Heart left ventricle (tissue), 13 donors: ENCODE results near the gene LAMC3.

ENCODE experiments used
- POLR2A ChIP-seq, 2 donors: fragments of 450-650 bp; IDR thresholded peaks; one replicate each; pipeline ENCODE4 v1.6.1; 2017; ENCODE audit warnings: antibody characterized with exemption in 2 of 2, mild to moderate bottlenecking in 2 of 2, moderate library complexity in 2 of 2
- TF ChIP-seq, protein P1 (sequence below), 12 donors: fragments of 200-600 bp; sonication (generic) in 4 of 12; IDR thresholded peaks; one replicate each; pipeline versions ENCODE4 v1.5.0 to v1.8.0; 2018 to 2022; ENCODE audit warnings: antibody characterized with exemption in 12 of 12, mild to moderate bottlenecking in 5 of 12
- donor health status: ischemic (EF 13 %, LVEDD 7.1; RV severe dilation, severe dysfunction).
- donor health status: DM: no; HTN: yes; CAD: no.
- donor health status: DM: no; HTN: no; CAD: no.
- donor health status: ischemic (EF 25% LVEDD 6.9; RV normal size, moderate dysfunction).
- donor health status: ischemic (EF 25% LVEDD 5.7; RV mildly dilated, moderate dysfunction).
- donor health status: ischemic (EF 35%, LVEDD 5.7; RV mildly dilated, moderate dysfunction).
- donor health status: nonischemic (EF 11% LVEDD 7.7; RV severe dilation, severe dysfunction).
- donor health status: DM: yes; HTN: yes; CAD: no.
- donor health status: PGD.
- donor health status: ischemic (EF 29% LVEDD 5.4; RV normal size, mild dysfunction).
- donor health status: nonischemic (EF 23%, LVEDD 6.1; RV moderate dilation, normal function).

DNA sequence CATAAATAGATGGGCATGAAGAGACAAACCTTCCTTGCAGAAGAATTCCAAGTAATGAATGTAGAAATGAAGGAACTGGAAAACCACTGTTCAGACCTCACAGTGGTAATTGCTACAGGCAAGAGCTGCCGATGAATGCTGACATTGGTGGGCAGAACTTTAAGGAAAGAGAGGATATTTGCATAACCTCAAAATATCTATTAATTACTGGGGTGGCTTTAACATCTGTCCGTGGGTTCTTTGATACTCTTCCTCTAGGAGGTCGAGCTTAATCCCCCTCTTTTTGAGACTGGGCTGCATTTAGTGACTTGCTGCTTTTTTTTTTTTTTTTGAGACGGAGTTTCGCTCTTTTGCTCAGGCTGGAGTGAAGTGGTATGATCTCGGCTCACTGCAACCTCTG is 34.7 kb downstream of the LAMC3 start:
- TF ChIP-seq, protein P1, sequence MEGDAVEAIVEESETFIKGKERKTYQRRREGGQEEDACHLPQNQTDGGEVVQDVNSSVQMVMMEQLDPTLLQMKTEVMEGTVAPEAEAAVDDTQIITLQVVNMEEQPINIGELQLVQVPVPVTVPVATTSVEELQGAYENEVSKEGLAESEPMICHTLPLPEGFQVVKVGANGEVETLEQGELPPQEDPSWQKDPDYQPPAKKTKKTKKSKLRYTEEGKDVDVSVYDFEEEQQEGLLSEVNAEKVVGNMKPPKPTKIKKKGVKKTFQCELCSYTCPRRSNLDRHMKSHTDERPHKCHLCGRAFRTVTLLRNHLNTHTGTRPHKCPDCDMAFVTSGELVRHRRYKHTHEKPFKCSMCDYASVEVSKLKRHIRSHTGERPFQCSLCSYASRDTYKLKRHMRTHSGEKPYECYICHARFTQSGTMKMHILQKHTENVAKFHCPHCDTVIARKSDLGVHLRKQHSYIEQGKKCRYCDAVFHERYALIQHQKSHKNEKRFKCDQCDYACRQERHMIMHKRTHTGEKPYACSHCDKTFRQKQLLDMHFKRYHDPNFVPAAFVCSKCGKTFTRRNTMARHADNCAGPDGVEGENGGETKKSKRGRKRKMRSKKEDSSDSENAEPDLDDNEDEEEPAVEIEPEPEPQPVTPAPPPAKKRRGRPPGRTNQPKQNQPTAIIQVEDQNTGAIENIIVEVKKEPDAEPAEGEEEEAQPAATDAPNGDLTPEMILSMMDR (IDR thresholded peaks at IDR 0.05), result no peak
- no peak for TF ChIP-seq POLR2A (IDR thresholded peaks at IDR 0.05)
